Omental fat pad (tissue), 4 donors: ENCODE data around the gene ENTPD3. TPM values are rescaled to one million over a fixed set of nuclear protein-coding genes. Genes with fewer than 3 reads are reported as not detected.
A peak's percentile ranks its signal among the peaks of the same experiment; 100 is the strongest.

ENCODE experiments used
- ATAC-seq: fragments of 150-250 bp; one replicate; pipeline ENCODE4 v1.9.1; 2016; ENCODE audit warnings: mild to moderate bottlenecking, moderate library complexity; ENCODE audit not compliant: low FRiP score
- DNase-seq: peaks from one replicate; pipeline ENCODE4 v3.0.0-alpha.2; 2019; ENCODE audit warnings: low spot score
- CTCF ChIP-seq, 3 donors: fragments of 450-650 bp; IDR thresholded peaks; one replicate each; pipeline ENCODE4 v1.5.1; 2016 to 2017; ENCODE audit warnings: antibody characterized with exemption in 3 of 3, mild to moderate bottlenecking in 3 of 3, moderate library complexity in 2 of 3
- total RNA-seq, 4 donors: library from RNA; depleted of rRNA; stranded (reverse); fragments of >200 nt; gene quantifications; one replicate each; pipeline ENCODE4 v1.1.0, GENCODE V29; 2016

The ENTPD3 gene
- total RNA-seq, 4 donors from 2014 or later: 0.84 to 6.0 (median 1.6) TPM

GRCh38 chr3:40465456-40465855 is 78.5 kb downstream of the ENTPD3 start:
- DNase-seq (no peak), ATAC-seq (no peak)
- no peak for TF ChIP-seq CTCF (IDR thresholded peaks at IDR 0.05)

DNA sequence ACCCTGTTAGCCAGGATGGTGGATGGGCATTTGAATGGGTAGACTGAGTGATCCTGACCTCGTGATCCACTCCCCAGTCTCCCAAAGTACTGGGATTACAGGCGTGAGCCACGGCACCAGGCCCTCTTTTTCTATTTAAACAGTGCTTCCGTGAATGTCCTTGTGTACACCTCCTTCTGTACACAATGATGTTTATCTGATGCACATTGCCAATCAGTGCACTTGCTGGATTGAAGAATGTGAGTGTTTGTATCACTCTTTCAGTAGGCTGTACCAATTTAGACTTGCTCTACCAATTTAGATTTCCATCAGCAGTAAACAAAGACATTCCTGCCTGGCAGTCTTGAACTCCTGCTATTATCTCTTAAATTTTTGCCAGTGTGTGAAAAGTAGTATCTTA is 81.0 kb downstream of the ENTPD3 start:
- DNase-seq: no peak
- no peak for TF ChIP-seq CTCF (IDR thresholded peaks at IDR 0.05)
- ATAC-seq: no peak

- ATAC-seq (no peak), DNase-seq (no peak)
- TF ChIP-seq CTCF (IDR thresholded peaks at IDR 0.05): no peak
These were observed 83.7 kb downstream of the ENTPD3 start for GRCh38 chr3:40470701-40471100.

DNA sequence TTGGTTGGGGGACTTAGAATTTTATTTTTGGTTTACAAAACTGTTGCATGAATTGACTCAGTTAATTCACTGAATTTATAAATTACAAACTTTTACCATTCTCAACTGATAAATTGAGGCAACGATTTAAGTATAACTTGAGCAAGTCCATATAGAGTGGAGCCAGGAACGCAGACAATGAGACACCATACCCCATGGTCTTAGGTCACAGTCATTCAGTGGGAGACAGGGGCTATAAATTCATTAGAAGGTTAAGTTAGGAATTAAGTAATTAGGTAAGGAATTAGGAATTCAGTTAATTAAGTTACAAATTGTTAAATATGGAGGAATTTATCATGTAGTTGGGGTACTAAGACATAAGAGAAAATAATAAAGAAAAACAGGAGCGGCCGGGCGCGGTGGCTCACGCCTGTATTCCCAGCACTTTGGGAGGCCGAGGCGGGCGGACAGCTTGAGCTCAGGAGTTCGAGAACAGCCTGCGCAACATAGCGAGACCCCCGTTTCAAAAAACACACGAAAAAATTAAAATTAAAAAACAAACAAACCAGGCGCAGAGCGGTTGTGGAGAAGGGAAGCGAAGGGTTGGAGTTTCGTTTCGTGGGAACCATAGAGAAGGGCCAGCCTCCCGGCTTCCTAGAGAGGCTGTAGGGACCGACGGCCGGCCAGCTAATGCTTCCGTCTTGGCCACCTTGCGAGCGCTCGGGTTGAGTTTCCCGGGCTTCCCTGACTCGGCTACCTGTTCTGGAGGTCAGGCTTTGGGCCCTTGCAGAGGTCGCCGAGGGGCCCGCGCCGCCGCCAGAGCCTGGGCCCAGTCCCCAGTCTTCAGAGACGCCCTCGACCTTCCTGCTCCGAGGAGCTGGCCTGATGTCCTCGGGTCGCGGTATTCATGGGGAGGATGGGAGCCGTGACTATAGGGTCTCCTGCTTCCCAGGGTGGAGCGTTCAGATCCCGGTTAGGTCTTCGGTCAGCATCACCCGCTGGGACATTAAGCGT is 89.8 kb downstream of the ENTPD3 start, which contains the start of gene ZNF619:
TSS of gene ZNF619 (plus strand) at position 645 of the 993 bp plus-strand sequence. CDS start 858 bp downstream, outside the sequence.
- ATAC-seq: peak; percentile 90

DNA sequence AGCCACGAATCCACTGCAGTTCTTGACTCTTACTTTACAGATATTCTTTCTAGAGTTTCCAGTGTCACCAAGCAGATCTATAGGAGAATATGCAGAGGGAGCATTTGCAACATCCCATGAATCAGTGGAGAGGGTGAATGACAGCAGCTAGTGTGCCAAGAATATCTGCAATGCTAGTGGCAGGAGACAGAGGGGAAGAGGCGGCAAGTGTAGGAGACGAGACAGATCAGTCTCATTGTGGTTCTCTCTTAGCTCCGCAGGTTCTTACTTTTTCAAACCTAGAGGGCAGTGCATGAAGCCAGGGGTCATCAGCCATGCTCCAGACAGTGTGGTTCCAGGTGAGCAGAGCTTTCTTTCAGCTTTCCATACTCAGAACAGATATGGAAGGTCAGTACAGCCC is 90.7 kb downstream of the ENTPD3 start:
- no peak for ATAC-seq

More for the DNA sequence above, 89.8 kb downstream of the ENTPD3 start, which contains the start of gene ZNF619:
- TF ChIP-seq CTCF (IDR thresholded peaks at IDR 0.05): no peak
- no peak for DNase-seq

More for the DNA sequence above, 90.7 kb downstream of the ENTPD3 start:
- no peak for DNase-seq
- TF ChIP-seq CTCF (IDR thresholded peaks at IDR 0.05): no peak

Other genes starting within 250 kb of the ENTPD3 start
- 10 to 100 TPM; 27.4 to 45.6 (median 38.1) TPM for gene EIF1B, start 77.5 kb upstream of the ENTPD3 start, total RNA-seq
- gene RPL14, start 70.2 kb downstream of the ENTPD3 start, total RNA-seq: 100 to 1,000 TPM; 320 to 423 (median 382) TPM
- gene ZNF619, start 89.9 kb downstream of the ENTPD3 start, total RNA-seq: 1 to 10 TPM; 2.9 to 7.3 (median 4.0) TPM
- 1 to 10 TPM; 1.6 to 4.1 (median 2.0) TPM for gene ZNF620, start 118.9 kb downstream of the ENTPD3 start, total RNA-seq
- gene ZNF621, start 137.8 kb downstream of the ENTPD3 start, total RNA-seq: 10 to 100 TPM; 12.2 to 26.8 (median 16.4) TPM